ENCODE data around the gene SORBS2. TPM values are rescaled to one million over a fixed set of nuclear protein-coding genes. Genes with fewer than 3 reads are reported as not detected.

SORBS2 gene
- total and polyA plus RNA-seq, 8 donors = 24.2 to 50.8 (median 35.5) TPM

GRCh38 chr4:185835336-185835735 lies 23.3 kb upstream of the SORBS2 start:
- DNase-seq (no peak), ATAC-seq (no peak)
- intact Hi-C loops (cut with DNase I) = no loop called here

GRCh38 chr4:185834778-185835177 lies 22.8 kb upstream of the SORBS2 start:
- H3K4me1 ChIP-seq = peaks cover 4 to 15% of the 10 kb centered on the region in 2 donors
- H3K27ac ChIP-seq = no peak overlapping the region
- no peaks in the 10 kb centered on the region for H3K27me3 ChIP-seq
- no peak for TF ChIP-seq CTCF (IDR thresholded peaks at IDR 0.05)
- ATAC-seq (no peak), DNase-seq (no peak)
- H3K36me3 ChIP-seq = no peaks in the 10 kb centered on the region
- no peak overlapping the region for H3K4me3 ChIP-seq
- intact Hi-C loops (cut with DNase I) = no loop called here
- H3K9me3 ChIP-seq = no peaks in the 10 kb centered on the region

More at GRCh38 chr4:185835336-185835735, 23.3 kb upstream of the SORBS2 start:
- H3K27me3 ChIP-seq = no peaks in the 10 kb centered on the region
- peaks cover 4 to 15% of the 10 kb centered on the region in 2 donors for H3K4me1 ChIP-seq
- TF ChIP-seq CTCF (IDR thresholded peaks at IDR 0.05) = no peak
- H3K36me3 ChIP-seq = no peaks in the 10 kb centered on the region
- H3K4me3 ChIP-seq = no peak overlapping the region
- no peaks in the 10 kb centered on the region for H3K9me3 ChIP-seq
- no peak overlapping the region for H3K27ac ChIP-seq

DNA sequence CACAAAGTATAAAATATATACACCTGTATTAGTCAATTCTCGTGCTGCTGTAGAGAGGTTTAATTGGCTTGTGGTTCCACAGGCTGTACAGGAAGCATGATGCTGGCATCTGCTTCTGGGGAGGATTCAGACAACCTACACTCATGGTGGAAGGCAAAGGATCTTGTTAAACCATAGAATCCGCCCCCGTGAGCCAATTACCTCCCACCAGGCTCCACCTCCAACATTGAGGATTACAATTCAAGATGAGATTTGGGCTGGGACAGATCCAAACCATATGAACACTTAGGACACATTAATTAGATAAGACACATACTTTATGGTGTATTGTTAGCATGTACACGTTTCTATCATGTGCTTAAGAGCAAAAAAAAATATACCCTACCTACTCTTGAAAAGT lies 22.1 kb upstream of the SORBS2 start:
- no peak for ATAC-seq
- no peaks in the 10 kb centered on the region for H3K36me3 ChIP-seq
- no peaks in the 10 kb centered on the region for H3K9me3 ChIP-seq
- peaks cover 4 to 10% of the 10 kb centered on the region in 2 donors for H3K4me1 ChIP-seq
- DNase-seq = no peak
- intact Hi-C loops (cut with DNase I) = no loop called here
- no peaks in the 10 kb centered on the region for H3K27me3 ChIP-seq
- no peak overlapping the region for H3K4me3 ChIP-seq
- no peak for TF ChIP-seq CTCF (IDR thresholded peaks at IDR 0.05)
- H3K27ac ChIP-seq = no peak overlapping the region

DNA sequence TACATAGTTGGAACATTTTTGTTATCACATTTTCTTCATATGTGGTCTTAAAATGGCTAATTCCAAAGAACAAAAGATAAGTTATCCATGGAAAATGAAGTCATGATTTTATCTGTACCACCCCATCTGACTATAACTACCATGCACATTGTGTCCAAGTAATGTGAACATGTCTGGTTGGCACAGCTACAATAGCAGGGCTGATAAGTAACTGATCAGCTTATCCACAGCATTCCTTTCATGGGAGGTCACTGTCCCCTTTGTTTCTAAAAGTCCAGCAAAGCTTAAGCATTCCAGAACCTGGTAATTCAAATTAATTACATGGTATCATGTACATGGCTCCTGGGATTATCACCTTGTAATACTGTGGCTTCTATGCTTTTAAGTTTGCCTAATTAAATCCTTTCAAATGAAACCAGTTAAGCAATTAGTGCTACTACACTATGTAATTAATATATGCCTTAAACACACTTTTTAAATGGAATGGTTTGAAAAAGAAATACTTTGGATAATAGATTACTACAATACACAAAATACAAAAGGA lies 21.1 kb upstream of the SORBS2 start:
- Histone ChIP-seq H3K4me3 (no peak overlapping the region), H3K4me1 (peaks cover 3 to 5% of the 10 kb centered on the region in 2 donors), H3K36me3 (no peaks in the 10 kb centered on the region), H3K9me3 (no peaks in the 10 kb centered on the region), H3K27me3 (no peaks in the 10 kb centered on the region), H3K27ac (no peak overlapping the region)
- intact Hi-C loops (cut with DNase I) = no loop called here
- TF ChIP-seq CTCF (IDR thresholded peaks at IDR 0.05) = no peak
- no peak for DNase-seq
- no peak for ATAC-seq

DNA sequence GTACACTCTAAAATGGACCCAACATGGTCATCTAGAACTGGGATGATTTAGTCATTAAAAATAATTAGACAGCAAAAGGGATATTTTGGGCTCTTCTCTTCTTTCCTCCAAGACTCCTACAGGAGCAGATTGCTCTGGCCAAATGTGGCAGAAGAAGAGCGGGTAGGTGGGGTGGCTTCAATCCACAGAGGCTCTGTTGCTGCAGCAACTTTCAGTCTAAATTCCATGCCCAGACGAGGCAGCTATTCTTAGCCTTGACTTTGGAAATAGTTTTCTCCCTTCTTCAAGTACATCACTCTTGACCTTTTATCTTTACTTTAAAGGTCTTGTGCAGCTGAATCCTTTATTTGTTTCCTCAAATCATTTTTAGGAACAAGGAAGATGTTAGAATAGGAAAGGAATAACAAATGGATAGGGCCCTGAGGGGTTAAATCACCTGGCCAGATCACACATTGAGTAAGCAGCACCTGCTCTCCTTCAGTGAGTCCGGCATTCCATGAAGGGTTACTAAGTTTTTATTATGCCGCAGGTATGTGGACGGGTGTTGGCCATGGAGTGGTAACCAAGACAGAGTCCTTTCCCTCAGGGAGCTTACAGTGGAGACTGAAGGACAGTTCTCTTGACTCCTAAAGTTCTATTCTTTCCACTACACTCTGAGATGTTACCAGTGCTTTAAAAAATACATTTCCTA lies 19.3 kb upstream of the SORBS2 start:
- H3K4me1 ChIP-seq = no peaks in the 10 kb centered on the region
- DNase-seq = no peak
- H3K36me3 ChIP-seq = no peaks in the 10 kb centered on the region
- no peaks in the 10 kb centered on the region for H3K27me3 ChIP-seq
- no peak overlapping the region for H3K27ac ChIP-seq
- no peak for TF ChIP-seq CTCF (IDR thresholded peaks at IDR 0.05)
- intact Hi-C loops (cut with DNase I) = no loop called here
- no peaks in the 10 kb centered on the region for H3K9me3 ChIP-seq
- no peak overlapping the region for H3K4me3 ChIP-seq
- ATAC-seq = no peak
